ENCODE measurements around the gene ADRA2C. TPM values are rescaled to one million over a fixed set of nuclear protein-coding genes. Genes with fewer than 3 reads are reported as not detected.

Gene ADRA2C
- total RNA-seq, 1 donor from 2014 or later = not detected

DNA sequence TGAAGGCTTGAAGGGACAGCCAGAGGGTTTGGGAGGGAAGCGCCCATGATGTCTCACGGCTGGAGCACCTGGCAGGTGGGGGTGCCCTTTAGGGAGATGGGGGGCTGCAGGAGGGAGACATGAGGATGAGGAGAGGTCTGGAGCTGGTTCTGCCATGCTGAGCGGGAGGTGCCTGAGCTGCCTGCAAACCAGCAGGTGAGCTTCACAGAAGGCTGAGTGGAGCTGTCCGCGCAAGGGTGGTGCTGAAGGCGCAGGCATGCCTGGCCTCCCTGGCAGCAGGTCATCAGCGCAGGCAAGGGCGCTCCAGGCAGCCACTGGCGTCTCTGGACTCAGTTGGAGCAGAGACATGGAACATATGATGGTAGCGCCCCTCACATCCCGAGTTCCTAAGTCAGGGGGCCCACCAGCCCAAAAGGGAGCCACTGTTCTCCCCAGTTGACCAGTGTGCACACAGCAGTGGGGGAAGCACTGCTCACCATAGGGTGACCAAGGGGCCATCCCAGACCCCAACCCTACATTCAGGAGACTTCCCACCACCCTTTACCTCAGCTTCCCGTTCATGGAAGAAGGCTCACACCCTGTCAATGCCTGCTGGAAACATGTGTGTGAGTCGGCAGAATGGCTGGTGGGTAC is 25.8 kb downstream of the ADRA2C start:
- TF ChIP-seq, protein P1, sequence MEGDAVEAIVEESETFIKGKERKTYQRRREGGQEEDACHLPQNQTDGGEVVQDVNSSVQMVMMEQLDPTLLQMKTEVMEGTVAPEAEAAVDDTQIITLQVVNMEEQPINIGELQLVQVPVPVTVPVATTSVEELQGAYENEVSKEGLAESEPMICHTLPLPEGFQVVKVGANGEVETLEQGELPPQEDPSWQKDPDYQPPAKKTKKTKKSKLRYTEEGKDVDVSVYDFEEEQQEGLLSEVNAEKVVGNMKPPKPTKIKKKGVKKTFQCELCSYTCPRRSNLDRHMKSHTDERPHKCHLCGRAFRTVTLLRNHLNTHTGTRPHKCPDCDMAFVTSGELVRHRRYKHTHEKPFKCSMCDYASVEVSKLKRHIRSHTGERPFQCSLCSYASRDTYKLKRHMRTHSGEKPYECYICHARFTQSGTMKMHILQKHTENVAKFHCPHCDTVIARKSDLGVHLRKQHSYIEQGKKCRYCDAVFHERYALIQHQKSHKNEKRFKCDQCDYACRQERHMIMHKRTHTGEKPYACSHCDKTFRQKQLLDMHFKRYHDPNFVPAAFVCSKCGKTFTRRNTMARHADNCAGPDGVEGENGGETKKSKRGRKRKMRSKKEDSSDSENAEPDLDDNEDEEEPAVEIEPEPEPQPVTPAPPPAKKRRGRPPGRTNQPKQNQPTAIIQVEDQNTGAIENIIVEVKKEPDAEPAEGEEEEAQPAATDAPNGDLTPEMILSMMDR (conservative IDR thresholded peaks at IDR 0.05; ENCODE audit: low read depth, low read length) = no peak

DNA sequence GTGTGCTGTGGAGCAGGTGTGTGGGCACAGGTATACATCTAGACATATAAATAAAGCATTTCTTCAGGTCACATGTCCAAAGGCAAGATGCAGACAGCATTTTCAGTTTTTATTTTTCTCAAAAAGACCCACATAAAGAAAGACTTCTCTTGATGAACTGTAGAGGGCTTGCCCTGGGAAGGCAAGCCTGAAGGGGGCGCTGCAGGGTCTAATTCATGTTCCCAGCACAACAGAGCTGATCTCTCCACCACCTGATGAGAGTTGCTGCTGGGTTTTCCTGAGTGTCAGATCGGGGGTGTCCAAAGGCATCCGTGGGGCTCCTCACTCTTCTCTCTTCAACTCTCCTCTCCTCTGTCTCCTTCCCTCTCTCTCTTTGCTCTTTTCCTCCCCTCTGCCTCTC is 26.6 kb downstream of the ADRA2C start:
- TF ChIP-seq, protein P1 (conservative IDR thresholded peaks at IDR 0.05; ENCODE audit: low read depth, low read length) = no peak
- no peak for DNase-seq (ENCODE audit: low read depth)
- H3K4me3 ChIP-seq (ENCODE audit: low read depth, low read length) = no peak overlapping the region

More for the DNA sequence above, 25.8 kb downstream of the ADRA2C start:
- H3K4me3 ChIP-seq (ENCODE audit: low read depth, low read length) = no peak overlapping the region
- DNase-seq (ENCODE audit: low read depth) = no peak

DNA sequence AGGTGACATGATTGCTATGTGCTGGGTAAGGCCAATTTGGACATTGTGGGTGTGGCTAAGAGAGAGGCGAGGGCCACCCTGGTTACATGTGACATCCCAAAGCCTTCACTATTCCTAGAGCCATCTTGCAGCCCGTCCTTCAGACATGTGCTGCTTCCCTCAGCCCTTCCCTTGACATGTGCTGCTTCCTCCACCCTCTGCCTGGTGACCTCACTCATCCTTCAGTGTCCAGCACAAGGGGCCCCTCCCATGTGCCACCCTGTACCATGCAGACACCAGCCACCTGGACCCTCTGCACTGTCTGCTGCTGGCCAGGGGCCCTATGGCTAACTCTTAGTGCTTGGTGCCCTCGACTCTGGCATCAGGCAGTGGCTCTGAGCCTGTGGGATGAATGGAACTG is 27.4 kb downstream of the ADRA2C start:
- TF ChIP-seq, protein P1 (conservative IDR thresholded peaks at IDR 0.05; ENCODE audit: low read depth, low read length) = no peak
- DNase-seq (ENCODE audit: low read depth) = no peak
- H3K4me3 ChIP-seq (ENCODE audit: low read depth, low read length) = no peak overlapping the region

DNA sequence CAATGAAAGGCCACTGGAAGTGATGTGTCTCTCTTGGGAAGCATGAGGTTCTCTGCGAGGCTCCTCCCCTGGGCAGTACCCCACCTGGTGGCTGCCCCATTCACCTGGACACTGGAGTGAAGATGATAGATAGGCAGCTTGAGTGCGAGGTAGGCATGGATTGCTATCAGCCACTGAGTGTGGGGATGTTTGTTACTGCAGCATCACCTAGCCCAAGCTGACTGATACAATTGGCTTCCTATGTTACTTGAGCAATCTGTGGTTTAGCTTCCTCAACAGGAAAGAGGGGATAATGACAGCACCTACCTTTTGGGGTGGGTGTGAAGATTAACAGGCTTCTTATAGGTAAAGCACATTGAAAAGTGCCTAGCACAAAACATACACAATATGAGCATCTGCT is 30.8 kb downstream of the ADRA2C start:
- DNase-seq (ENCODE audit: low read depth) = no peak
- TF ChIP-seq, protein P1 (conservative IDR thresholded peaks at IDR 0.05; ENCODE audit: low read depth, low read length) = no peak

DNA sequence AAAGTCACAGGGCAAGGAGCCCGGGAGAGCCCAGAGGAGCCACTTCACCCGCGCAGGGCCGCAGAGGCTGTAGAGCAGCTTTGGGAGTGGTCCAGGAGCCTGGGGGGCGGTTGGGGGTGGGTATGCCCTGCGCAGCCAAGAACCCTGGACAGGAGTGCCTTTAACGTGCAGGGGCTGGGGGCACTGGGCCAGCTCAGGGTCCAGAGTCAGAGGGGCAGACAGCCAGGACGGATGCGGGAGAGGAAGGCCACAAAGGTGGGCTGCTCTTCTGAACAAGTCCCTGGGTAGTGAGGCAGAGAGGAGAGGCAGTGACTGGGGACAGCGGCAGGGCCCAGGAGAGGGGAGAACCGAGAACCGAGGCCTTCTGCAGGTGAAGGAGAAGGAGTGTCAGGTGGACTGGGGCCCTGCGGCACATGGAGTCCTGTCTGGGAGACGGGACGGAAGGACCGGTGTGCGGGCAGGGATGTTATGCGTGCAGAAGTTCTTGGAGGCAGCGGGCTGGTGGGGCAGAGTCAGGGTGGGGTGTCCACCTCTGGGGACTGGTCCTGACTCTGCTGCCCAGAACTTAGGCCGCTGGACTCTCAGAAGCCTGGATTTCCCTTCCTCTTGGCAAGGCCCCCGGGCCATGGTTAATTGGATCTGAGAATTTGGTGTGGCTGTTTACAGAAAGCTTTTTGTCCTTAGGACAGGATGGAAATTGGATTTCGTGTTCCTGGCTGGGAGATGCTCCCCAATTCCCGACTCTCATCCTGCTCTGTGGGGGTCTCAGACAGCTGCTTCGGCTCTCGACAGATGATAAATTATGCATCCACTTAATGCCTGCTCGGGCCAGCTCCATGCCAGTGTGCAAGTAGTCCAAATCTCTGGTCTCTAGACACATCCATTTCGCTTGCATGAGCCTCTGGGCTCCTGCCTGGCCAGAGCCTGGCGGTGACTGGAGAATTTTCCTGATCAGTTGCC is 31.9 kb downstream of the ADRA2C start:
- DNase-seq (ENCODE audit: low read depth) = no peak
- H3K4me3 ChIP-seq (ENCODE audit: low read depth, low read length) = no peak overlapping the region
- TF ChIP-seq, protein P1 (conservative IDR thresholded peaks at IDR 0.05; ENCODE audit: low read depth, low read length) = no peak

More for the DNA sequence above, 30.8 kb downstream of the ADRA2C start:
- no peak overlapping the region for H3K4me3 ChIP-seq (ENCODE audit: low read depth, low read length)

DNA sequence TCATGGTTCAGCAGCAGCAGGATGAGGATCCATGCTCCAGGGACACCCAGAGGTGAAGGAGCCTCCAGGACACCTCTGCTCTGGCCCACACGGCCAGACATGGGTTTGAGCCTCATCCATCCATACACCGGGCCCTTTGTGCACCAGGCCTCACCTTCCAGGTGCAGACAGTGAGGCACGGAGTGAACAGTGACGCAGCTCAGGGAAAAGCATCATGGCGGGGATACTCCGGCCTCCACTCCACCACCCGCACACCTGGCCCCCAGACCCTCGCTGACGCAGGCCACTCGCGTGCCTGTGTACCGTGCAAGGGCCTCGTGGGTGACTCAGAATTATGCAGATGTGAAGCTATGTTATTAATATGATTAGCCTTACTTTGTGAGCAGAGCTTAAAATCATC is 33.3 kb downstream of the ADRA2C start:
- TF ChIP-seq, protein P1 (conservative IDR thresholded peaks at IDR 0.05; ENCODE audit: low read depth, low read length) = no peak
- no peak overlapping the region for H3K4me3 ChIP-seq (ENCODE audit: low read depth, low read length)
- DNase-seq (ENCODE audit: low read depth) = no peak

All from epithelial cell of proximal tubule (primary cell).